Posterior cingulate gyrus (tissue), 11 donors: ENCODE measurements around the gene JUN.
A peak's percentile ranks its signal among the peaks of the same experiment; 100 is the strongest.

Experiments
- DNase-seq, 10 donors: peaks; one replicate each; pipeline versions ENCODE4 v3.0.0 to v3.0.0-alpha.2; 2020 to 2021; ENCODE audit warnings: mixed read lengths in 3 of 10
- intact Hi-C: fragments of 100-400 bp; cut with DNase I; formaldehyde crosslinking; loops from one replicate; pipeline ENCODE4 v1.15.1; 2023

Gene JUN

DNA sequence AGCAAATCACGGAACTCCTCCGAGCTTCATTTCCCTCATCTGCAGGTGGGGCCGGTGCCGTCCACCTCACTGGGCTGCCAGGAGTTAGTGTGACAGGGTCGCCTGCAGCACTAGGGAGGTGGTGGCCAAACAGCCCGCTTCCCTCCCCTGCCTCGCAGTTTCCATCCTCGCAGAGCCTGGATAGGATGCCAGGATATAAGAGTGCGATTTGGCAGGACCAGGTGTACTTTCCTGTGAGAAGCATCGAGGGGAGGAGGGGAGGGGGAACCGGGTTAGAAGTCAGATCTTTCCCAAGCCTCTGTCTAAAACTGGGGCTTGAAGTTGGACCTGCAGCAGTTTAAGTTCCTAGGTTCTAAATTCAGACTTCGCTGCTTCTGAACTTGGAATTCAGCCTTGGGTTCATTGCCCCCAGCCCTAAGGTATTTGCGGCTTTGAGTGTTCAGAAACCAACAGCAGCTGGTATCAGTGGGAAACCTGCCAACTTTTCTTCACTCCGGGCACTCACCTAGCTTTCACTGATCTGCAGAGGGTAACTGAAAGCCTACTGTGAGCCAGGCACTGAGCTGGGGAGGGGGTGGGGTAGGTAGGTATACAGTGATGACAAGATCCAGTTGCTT lies 1.7 kb upstream of the JUN start:
- peak in 4 of 10 donors; percentile 10 to 87 (median 26) for DNase-seq
- intact Hi-C loops: loop anchor here (2.0 to 10.0 kb wide), 3 partner anchors 117 to 609 kb away; no protein-coding TSS in a partner anchor

DNA sequence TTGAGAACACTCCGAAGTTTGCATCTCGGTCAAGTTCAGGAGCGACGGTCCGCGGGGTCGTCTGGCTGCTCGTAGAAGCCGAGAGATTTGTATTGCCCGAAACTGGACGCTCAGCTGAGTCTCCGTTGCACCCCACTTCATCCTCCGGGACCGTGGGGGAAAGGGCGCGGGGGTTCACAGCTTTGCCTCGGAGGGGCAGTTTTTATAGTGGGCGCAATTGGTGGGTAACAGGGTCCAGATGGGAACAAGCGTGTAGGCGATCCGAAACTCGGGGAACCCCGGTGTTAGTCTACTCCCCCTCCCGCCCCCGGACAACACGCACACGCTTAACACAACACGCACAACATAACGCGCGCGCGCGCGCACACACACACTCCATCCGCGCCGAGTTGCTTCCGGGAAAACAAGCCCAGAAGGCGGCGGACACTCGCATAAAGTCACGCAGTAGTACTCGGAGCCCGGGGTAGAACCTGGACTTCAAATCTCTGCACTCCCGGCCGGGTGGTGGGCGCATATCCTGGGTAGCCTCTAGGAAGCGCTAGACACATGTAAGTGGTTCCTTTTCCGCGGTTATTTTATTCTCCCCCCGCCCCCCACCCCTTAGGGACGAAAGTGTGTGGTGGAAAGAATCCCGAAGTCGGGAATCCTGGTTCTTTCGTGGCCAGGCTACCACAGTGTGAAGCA lies 1.1 kb upstream of the JUN start:
- intact Hi-C loops: loop anchor here (1.0 to 10.0 kb wide), 5 partner anchors 118 to 972 kb away; no protein-coding TSS in a partner anchor

GRCh38 chr1:58783090-58783992 lies 506 bp downstream of the JUN start:
- intact Hi-C loops: loop anchor here (2.0 to 10.0 kb wide), 3 partner anchors 33 to 974 kb away; no protein-coding TSS in a partner anchor
- DNase-seq: peak; percentile 27 to 92 (median 42)

More for the DNA sequence above, 1.1 kb upstream of the JUN start:
- DNase-seq: peak; percentile 78 to 97 (median 83)

DNA sequence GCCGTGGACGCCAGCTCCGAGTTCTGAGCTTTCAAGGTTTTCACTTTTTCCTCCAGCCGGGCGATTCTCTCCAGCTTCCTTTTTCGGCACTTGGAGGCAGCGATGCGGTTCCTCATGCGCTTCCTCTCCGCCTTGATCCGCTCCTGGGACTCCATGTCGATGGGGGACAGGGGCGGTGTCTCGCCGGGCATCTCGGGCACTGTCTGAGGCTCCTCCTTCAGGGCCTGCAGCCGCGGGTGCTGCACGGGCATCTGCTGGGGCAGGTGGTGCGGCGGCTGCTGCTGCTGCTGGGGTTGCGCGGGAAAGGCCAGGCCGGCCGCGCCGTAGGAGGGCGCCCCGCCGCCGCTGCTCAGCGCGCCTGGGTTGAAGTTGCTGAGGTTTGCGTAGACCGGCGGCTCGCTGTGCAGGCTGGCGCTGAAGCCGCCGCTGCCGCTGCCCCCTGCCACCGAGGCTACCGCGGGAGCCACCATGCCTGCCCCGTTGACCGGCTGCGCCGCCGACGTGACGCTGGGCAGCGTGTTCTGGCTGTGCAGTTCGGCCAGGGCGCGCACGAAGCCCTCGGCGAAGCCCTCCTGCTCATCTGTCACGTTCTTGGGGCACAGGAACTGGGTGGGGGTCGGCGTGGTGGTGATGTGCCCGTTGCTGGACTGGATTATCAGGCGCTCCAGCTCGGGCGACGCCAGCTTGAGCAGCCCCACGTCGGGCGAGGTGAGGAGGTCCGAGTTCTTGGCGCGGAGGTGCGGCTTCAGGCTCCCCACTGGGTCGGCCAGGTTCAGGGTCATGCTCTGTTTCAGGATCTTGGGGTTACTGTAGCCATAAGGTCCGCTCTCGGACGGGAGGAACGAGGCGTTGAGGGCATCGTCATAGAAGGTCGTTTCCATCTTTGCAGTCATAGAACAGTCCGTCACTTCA lies 1.4 kb downstream of the JUN start:
- intact Hi-C loops: loop anchor here (2.0 to 10.0 kb wide), 3 partner anchors 34 to 975 kb away; no protein-coding TSS in a partner anchor
- DNase-seq: peak; percentile 45 to 95 (median 59)

DNA sequence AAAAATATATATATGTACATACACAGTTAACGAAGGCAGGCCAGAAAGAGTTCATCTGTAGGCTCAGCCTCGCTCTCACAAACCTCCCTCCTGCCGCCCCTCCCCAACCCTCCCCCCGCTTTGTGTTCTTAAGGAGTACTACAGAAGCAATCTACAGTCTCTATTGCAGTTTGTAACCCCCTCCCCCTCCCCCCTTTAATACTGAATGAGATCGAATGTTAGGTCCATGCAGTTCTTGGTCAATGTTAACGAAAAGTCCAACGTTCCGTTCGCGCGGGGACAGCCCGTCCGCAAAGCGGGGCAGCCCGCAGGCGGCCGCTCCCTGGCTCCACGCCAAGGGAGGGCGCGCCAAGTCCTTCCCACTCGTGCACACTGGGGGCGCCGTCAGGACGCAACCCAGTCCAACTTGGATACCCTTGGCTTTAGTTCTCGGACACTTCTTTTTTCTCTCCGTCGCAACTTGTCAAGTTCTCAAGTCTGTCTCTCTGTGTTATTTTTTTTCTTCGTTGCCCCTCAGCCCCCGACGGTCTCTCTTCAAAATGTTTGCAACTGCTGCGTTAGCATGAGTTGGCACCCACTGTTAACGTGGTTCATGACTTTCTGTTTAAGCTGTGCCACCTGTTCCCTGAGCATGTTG lies 2.2 kb downstream of the JUN start:
- intact Hi-C loops: loop anchor here (2.0 to 10.0 kb wide), 3 partner anchors 35 to 976 kb away; no protein-coding TSS in a partner anchor
- peak; percentile 41 to 93 (median 56) for DNase-seq

- no peak for DNase-seq
These were observed 2.9 kb downstream of the JUN start for GRCh38 chr1:58780836-58781452.

GRCh38 chr1:58780411-58780810 lies 3.4 kb downstream of the JUN start:
- no peak for DNase-seq
- intact Hi-C loops: loop anchor here (5.0 to 10.0 kb wide), 2 partner anchors 614 to 977 kb away; no protein-coding TSS in a partner anchor

More at GRCh38 chr1:58780836-58781452, 2.9 kb downstream of the JUN start:
- intact Hi-C loops: loop anchor here (5.0 to 10.0 kb wide), 2 partner anchors 614 to 976 kb away; no protein-coding TSS in a partner anchor

- intact Hi-C loops: loop anchor here (5.0 to 10.0 kb wide), 2 partner anchors 615 to 977 kb away; no protein-coding TSS in a partner anchor
- DNase-seq: no peak
These were observed 4.0 kb downstream of the JUN start for GRCh38 chr1:58779801-58780382.

- no peak for DNase-seq
- intact Hi-C loops: no loop called here
These were observed 4.6 kb downstream of the JUN start for GRCh38 chr1:58779059-58779754.

DNA sequence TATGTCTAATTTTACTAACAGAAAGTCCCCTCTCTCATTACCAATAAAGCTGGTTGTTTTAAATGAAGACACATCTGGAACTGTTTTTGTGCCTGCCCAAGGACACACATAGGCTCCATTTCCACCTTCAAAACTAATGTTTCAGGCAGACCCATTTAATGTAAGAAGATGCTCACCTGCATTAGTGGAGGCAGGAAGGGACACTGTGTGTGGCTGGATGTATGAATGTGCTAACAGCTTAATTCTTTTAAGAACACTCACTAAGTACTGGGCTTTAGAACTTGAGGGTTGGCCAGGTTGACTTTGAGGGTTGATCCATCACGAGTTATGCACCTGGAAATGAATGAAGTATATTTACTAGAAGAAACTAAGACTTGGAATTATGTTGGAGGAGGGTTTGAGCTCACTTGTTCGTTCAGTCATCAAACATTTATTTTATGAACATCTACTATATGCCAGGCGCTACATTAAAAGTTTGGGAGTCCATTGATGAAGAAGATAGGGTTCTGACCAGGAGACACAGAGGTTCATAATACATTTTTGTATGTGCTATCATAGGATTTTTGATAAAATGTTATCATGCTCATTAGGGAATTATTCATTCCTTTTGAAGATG lies 5.4 kb downstream of the JUN start:
- DNase-seq: no peak
- intact Hi-C loops: no loop called here

- DNase-seq: no peak
- intact Hi-C loops: no loop called here
These were observed 9.8 kb downstream of the JUN start for GRCh38 chr1:58774027-58774426.

DNA sequence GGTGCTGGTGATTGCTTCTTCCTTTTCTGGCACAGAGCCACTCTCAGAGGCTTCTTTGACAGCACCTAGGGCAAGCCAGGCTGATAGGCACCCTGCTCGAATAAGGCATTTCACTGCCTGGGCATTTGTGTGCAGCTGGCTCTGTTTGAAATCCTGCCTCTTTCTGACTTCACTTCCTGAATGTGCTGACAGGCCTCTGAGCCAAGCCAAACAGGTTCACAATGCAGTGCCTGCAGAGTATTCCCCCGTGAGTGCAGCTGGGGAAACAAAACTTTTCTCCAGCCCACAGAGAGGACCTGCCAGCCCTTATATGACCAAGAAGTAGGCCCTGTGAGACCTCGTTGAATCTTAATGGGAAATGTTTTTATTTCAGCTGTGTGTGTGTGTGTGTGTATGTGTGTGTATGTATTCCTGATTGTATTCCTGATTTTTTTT lies 10.4 kb downstream of the JUN start:
- peak in 3 of 10 donors; percentile 17 to 81 (median 62) for DNase-seq
- intact Hi-C loops: no loop called here

GRCh38 chr1:58769809-58770320 lies 14.0 kb downstream of the JUN start:
- intact Hi-C loops: no loop called here
- DNase-seq: no peak

GRCh38 chr1:58768971-58769808 lies 14.7 kb downstream of the JUN start:
- intact Hi-C loops: no loop called here

GRCh38 chr1:58768191-58768731 lies 15.6 kb downstream of the JUN start:
- DNase-seq: no peak
- intact Hi-C loops: no loop called here

More at GRCh38 chr1:58768971-58769808, 14.7 kb downstream of the JUN start:
- peak; percentile 23 to 95 (median 82) for DNase-seq
